Progenitor cell of endocrine pancreas (in vitro differentiated cells): Measurements from ENCODE around the gene KLHL24. TPM values are rescaled to one million over a fixed set of nuclear protein-coding genes. Genes with fewer than 3 reads are reported as not detected.
"Not testable (repeated sequence)": the region's sequence is repeated elsewhere in the genome, so short reads cannot be mapped to it uniquely, and the experiment has no call there.

ENCODE experiments used
- DNase-seq: peaks from one replicate; pipeline ENCODE4 v3.0.0; 2021; ENCODE audit warnings: low spot score; ENCODE audit not compliant: unreplicated experiment
- H3K27ac Mint-ChIP-seq: 2 replicates; pipeline ENCODE4 v1.8.0; 2021; ENCODE audit warnings: mild to moderate bottlenecking, moderate library complexity, mixed read lengths
- H3K27me3 Mint-ChIP-seq: 2 replicates; pipeline ENCODE4 v1.8.0; 2021; ENCODE audit warnings: mixed read lengths
- H3K36me3 Mint-ChIP-seq: 2 replicates; pipeline ENCODE4 v1.8.0; 2022; ENCODE audit warnings: mixed read lengths; ENCODE audit not compliant: insufficient read depth
- H3K4me1 Mint-ChIP-seq: 2 replicates; pipeline ENCODE4 v1.8.0; 2021; ENCODE audit warnings: low read depth, mixed read lengths
- H3K4me3 Mint-ChIP-seq: 2 replicates; pipeline ENCODE4 v1.8.0; 2021; ENCODE audit warnings: low read depth, mild to moderate bottlenecking, moderate library complexity, mixed read lengths
- H3K9me3 Mint-ChIP-seq: 2 replicates; pipeline ENCODE4 v1.8.0; 2021; ENCODE audit warnings: low read depth, mixed read lengths
- CTCF ChIP-seq: fragments of 200-600 bp; sonication (generic); IDR thresholded peaks from one replicate; pipeline ENCODE4 v1.5.0; 2021; ENCODE audit warnings: antibody characterized with exemption, mild to moderate bottlenecking; ENCODE audit not compliant: unreplicated experiment
- total RNA-seq: library from RNA; stranded (reverse); gene quantifications from 2 replicates; pipeline ENCODE4 v1.2.1, GENCODE V29; 2021

KLHL24 gene
- total RNA-seq, 1 donor from 2014 or later, result 79.6 TPM

DNA sequence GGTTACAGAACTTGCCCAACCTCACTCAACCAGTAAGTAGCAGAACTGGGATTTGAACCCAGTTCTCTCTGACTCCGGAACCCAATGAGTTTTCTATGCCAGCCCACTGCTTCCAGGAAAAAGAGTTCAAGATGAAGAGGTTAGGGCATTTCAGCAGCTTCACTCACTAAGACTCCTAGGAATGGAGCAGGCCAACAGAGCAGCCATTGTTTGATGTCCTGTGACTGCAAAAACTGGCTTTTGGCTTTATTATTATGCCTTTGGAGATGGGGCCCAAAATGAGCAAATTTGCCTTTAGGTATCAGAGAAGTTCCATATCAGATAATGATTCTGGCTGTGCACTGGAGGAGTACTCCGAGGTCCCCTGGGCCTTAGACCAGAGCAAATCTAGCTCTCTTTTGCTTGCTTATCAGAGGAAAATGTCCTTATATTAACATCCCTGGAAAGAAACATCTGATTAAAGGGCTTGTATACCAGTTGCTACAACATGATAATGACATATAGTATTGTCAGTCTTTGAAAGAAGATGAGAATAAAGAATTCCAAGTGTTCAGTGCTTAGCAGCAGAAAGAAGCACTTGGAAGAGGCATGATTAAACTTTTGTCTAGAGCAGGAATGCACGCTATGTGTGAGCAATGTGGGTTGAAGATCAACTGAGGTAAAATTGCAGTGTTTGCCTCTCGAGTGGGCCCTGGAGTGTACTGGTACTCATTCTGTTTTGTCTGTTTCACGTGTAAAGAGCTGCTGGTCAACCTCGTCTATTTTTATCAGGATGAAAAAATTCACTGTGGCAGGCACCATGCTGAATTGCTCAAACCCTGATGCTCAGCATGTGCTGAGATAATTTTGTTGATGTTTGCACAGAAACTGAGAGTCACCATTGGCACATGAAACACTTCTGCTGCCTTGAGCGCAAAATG is 21.8 kb upstream of the KLHL24 start:
- Mint-ChIP-seq H3K27me3 (peaks cover 5% of the 10 kb centered on the region), H3K27ac (no peak overlapping the region), H3K4me3 (no peak overlapping the region), H3K36me3 (no peaks in the 10 kb centered on the region), H3K4me1 (peaks cover 5% of the 10 kb centered on the region), H3K9me3 (no peaks in the 10 kb centered on the region)
- DNase-seq, result no peak
- no peak for TF ChIP-seq CTCF

DNA sequence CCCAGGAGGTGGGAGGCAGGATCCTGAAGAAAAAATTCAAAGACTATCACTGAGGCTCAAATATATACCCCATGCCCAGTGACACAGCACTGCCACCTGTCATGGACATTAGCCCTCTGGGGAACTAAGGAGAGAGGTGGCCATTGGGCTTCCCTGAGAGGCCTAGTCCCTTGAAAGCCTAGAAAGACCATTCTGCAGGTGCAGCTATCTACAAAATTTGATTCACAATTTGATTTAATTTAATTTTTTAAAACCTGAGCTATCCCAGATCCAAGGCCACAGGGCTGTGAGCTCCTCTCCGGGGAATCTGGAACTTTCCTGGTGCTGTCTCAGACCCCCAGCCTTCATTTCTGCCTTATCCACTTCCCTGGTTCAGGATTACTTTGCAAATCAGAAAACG is 16.9 kb upstream of the KLHL24 start:
- peaks cover 5% of the 10 kb centered on the region for H3K27me3 Mint-ChIP-seq
- H3K9me3 Mint-ChIP-seq, result no peaks in the 10 kb centered on the region
- no peak for DNase-seq
- no peak for TF ChIP-seq CTCF
- H3K27ac Mint-ChIP-seq, result no peak overlapping the region
- no peaks in the 10 kb centered on the region for H3K36me3 Mint-ChIP-seq
- H3K4me3 Mint-ChIP-seq, result no peak overlapping the region
- H3K4me1 Mint-ChIP-seq, result peaks cover 5% of the 10 kb centered on the region

GRCh38 chr3:183619010-183619409 is 16.4 kb upstream of the KLHL24 start:
- DNase-seq, result no peak
- H3K9me3 Mint-ChIP-seq, result no peaks in the 10 kb centered on the region

DNA sequence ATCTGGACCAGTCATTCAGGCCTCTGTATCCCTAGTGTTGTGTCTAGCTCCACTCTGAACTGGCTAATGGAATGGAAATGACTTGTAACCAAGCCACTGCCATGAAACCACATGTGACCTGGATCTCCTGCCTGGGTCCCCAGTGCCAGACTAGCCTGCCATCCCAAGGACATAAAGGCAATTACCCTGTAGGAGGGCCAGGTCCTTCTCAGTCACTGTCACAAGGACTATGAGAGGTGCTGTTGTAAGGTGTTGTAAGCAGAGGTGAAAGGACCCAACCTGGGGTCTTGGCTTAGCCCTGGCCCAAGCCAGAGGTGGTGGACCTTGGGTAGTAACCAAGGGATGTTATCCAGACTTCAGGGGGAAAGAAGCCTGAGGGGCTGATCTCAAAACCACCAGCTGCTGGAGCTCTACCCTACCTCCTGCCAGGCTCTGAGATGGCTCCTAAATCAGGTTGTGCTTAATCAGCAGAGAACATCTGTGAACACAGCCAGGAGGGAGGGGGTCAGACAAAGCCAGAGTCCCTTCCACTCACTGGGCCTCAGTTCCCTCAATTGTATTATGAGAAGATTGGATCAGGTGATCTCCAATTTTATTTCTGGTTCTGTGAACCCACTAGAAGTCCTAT is 15.7 kb upstream of the KLHL24 start:
- H3K9me3 Mint-ChIP-seq, result no peaks in the 10 kb centered on the region
- H3K27me3 Mint-ChIP-seq, result peaks cover 5% of the 10 kb centered on the region
- peaks cover 5% of the 10 kb centered on the region for H3K4me1 Mint-ChIP-seq
- H3K36me3 Mint-ChIP-seq, result no peaks in the 10 kb centered on the region
- no peak for DNase-seq
- no peak overlapping the region for H3K4me3 Mint-ChIP-seq
- H3K27ac Mint-ChIP-seq, result no peak overlapping the region
- no peak for TF ChIP-seq CTCF

More at GRCh38 chr3:183619010-183619409, 16.4 kb upstream of the KLHL24 start:
- Mint-ChIP-seq H3K27ac (no peak overlapping the region), H3K4me1 (peaks cover 5% of the 10 kb centered on the region), H3K4me3 (no peak overlapping the region), H3K27me3 (peaks cover 5% of the 10 kb centered on the region), H3K36me3 (no peaks in the 10 kb centered on the region)
- no peak for TF ChIP-seq CTCF

- H3K27ac Mint-ChIP-seq, result no peak overlapping the region
- peaks cover 5% of the 10 kb centered on the region for H3K27me3 Mint-ChIP-seq
- no peaks in the 10 kb centered on the region for H3K9me3 Mint-ChIP-seq
- no peaks in the 10 kb centered on the region for H3K36me3 Mint-ChIP-seq
- DNase-seq, result no peak
- H3K4me3 Mint-ChIP-seq, result no peak overlapping the region
- no peak for TF ChIP-seq CTCF
- peaks cover 5% of the 10 kb centered on the region for H3K4me1 Mint-ChIP-seq
These were observed 15.2 kb upstream of the KLHL24 start for GRCh38 chr3:183620252-183620628.

DNA sequence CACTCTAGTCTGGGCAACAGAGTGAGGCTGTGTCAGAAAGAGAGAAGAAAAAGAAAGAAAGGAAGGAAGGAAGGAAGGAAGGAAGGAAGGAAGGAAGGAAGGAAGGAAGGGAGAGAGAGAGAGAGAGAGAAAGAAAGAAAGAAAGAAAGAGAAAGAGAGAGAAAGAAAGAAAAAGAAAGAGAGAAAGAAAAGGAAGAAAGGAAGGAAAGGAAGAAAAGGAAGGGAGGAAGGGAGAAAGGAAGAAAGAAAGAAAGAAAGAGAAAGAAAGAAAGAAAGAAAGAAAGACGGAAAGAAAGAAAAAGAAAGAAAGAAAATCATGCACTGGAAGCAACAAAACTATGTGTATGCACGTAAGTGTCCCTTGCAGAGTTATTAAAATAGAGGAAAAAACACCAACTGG is 12.9 kb upstream of the KLHL24 start:
- not testable (repeated sequence) for H3K4me3 Mint-ChIP-seq, DNase-seq, H3K27ac Mint-ChIP-seq, H3K36me3 Mint-ChIP-seq, H3K9me3 Mint-ChIP-seq, H3K27me3 Mint-ChIP-seq, H3K4me1 Mint-ChIP-seq
